ENCODE results near the gene MRO.
A peak's percentile ranks its signal among the peaks of the same experiment; 100 is the strongest.
"Not testable (repeated sequence)": the region's sequence is repeated elsewhere in the genome, so short reads cannot be mapped to it uniquely, and the experiment has no call there.

The MRO gene

DNA sequence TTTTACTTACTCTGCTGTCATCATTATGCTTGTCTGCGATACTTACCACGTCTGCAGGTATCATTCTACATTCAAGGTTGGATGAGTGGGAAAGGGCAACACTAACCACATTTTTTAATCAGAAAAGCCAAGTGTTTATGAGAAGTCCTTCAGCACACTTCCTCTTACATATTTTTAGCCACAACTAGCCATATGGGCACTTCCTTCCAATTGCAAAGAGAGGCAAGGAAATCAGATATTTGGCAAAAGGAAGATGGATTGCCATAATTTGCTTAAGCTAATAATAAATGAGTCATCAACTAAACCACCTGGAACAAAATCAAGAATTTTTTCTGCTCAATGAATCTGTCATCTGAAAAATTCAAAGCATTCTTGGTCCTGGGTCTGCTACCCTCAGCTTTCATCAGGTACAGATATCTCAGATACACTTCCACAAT is 16.7 kb upstream of the MRO start:
- Histone ChIP-seq H3K4me3 (ENCODE audit: low read depth, low read length) (no peak overlapping the region), H3K4me1 (ENCODE audit: control insufficient read depth, insufficient read depth, low read length, unreplicated experiment) (peaks cover 23% of the 10 kb centered on the region), H3K27me3 (ENCODE audit: insufficient read depth, low read length) (no peaks in the 10 kb centered on the region; the same call in 1 of the 2 replicates), H3K79me2 (ENCODE audit: control insufficient read depth, insufficient read depth, low read length, unreplicated experiment) (no peaks in the 10 kb centered on the region), H3K36me3 (ENCODE audit: insufficient read depth, low read length) (no peaks in the 10 kb centered on the region), H2AFZ (ENCODE audit: low read length, unreplicated experiment) (peak overlapping the region; percentile 64), H3K27ac (ENCODE audit: low read depth, low read length) (no peak overlapping the region)

GRCh38 chr18:50833496-50833895 is 13.7 kb upstream of the MRO start:
- not testable (repeated sequence) for H3K36me3 ChIP-seq (ENCODE audit: insufficient read depth, low read length); H2AFZ ChIP-seq (ENCODE audit: low read length, unreplicated experiment); H3K27ac ChIP-seq (ENCODE audit: low read depth, low read length); H3K27me3 ChIP-seq (ENCODE audit: insufficient read depth, low read length); H3K79me2 ChIP-seq (ENCODE audit: control insufficient read depth, insufficient read depth, low read length, unreplicated experiment); H3K4me3 ChIP-seq (ENCODE audit: low read depth, low read length)
- peaks cover 23% of the 10 kb centered on the region for H3K4me1 ChIP-seq (ENCODE audit: control insufficient read depth, insufficient read depth, low read length, unreplicated experiment)

DNA sequence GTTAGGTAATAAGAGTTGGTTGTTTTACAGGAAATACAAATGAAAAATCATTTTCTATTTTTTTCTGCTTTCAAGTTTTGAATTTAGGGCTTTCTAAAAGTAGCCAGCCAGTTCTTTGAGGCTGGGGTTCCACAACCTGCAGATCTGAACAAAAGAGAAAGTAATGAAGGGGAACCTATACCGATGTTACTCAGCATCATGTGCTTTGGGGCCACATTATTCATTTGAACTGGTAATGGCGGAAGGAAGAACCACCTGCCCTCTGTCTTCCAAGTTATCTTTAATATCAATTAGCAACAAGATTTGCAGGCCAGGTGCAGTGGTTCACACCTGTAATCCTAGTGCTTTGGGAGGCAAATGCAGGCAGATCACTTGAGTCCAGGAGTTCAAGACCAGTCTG is 12.9 kb upstream of the MRO start:
- Histone ChIP-seq H3K4me1 (ENCODE audit: control insufficient read depth, insufficient read depth, low read length, unreplicated experiment) (peaks cover 16% of the 10 kb centered on the region), H3K36me3 (ENCODE audit: insufficient read depth, low read length) (no peaks in the 10 kb centered on the region), H3K79me2 (ENCODE audit: control insufficient read depth, insufficient read depth, low read length, unreplicated experiment) (no peaks in the 10 kb centered on the region), H3K4me3 (ENCODE audit: low read depth, low read length) (no peak overlapping the region), H2AFZ (ENCODE audit: low read length, unreplicated experiment) (no peak overlapping the region), H3K27me3 (ENCODE audit: insufficient read depth, low read length) (no peaks in the 10 kb centered on the region), H3K27ac (ENCODE audit: low read depth, low read length) (no peak overlapping the region)

DNA sequence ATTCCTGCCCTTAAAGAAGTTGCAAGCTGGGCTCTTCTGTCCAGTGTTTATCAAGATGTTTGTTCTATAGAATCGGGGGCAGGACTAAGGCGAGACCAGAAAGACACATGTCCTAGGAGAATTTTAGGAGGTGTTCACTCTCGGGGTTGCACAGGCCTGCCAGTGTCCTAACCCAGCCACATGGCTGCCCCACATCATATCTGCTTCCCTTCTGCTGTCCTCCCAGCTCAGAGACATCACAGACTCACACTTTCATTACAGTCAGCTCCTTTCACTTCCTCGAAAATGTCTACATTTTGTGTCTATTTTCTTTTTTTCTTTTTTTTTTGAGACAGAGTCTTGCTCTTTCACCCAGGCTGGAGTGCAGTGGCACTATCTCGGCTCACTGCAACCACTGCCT is 10.7 kb upstream of the MRO start:
- Histone ChIP-seq H3K27me3 (ENCODE audit: insufficient read depth, low read length) (no peaks in the 10 kb centered on the region), H2AFZ (ENCODE audit: low read length, unreplicated experiment) (no peak overlapping the region), H3K36me3 (ENCODE audit: insufficient read depth, low read length) (no peaks in the 10 kb centered on the region), H3K79me2 (ENCODE audit: control insufficient read depth, insufficient read depth, low read length, unreplicated experiment) (no peaks in the 10 kb centered on the region), H3K27ac (ENCODE audit: low read depth, low read length) (no peak overlapping the region), H3K4me3 (ENCODE audit: low read depth, low read length) (no peak overlapping the region), H3K4me1 (ENCODE audit: control insufficient read depth, insufficient read depth, low read length, unreplicated experiment) (no peaks in the 10 kb centered on the region)

- H3K27ac ChIP-seq (ENCODE audit: low read depth, low read length), result no peak overlapping the region
- no peaks in the 10 kb centered on the region for H3K27me3 ChIP-seq (ENCODE audit: insufficient read depth, low read length)
- H3K36me3 ChIP-seq (ENCODE audit: insufficient read depth, low read length), result no peaks in the 10 kb centered on the region
- H2AFZ ChIP-seq (ENCODE audit: low read length, unreplicated experiment), result no peak overlapping the region
- H3K4me1 ChIP-seq (ENCODE audit: control insufficient read depth, insufficient read depth, low read length, unreplicated experiment), result no peaks in the 10 kb centered on the region
- H3K4me3 ChIP-seq (ENCODE audit: low read depth, low read length), result no peak overlapping the region
- no peaks in the 10 kb centered on the region for H3K79me2 ChIP-seq (ENCODE audit: control insufficient read depth, insufficient read depth, low read length, unreplicated experiment)
Observed at GRCh38 chr18:50829644-50830043, 9.8 kb upstream of the MRO start.

- Histone ChIP-seq H3K4me3 (ENCODE audit: low read depth, low read length) (no peak overlapping the region), H3K27me3 (ENCODE audit: insufficient read depth, low read length) (no peaks in the 10 kb centered on the region), H3K36me3 (ENCODE audit: insufficient read depth, low read length) (no peaks in the 10 kb centered on the region), H3K27ac (ENCODE audit: low read depth, low read length) (no peak overlapping the region), H2AFZ (ENCODE audit: low read length, unreplicated experiment) (no peak overlapping the region), H3K79me2 (ENCODE audit: control insufficient read depth, insufficient read depth, low read length, unreplicated experiment) (no peaks in the 10 kb centered on the region), H3K4me1 (ENCODE audit: control insufficient read depth, insufficient read depth, low read length, unreplicated experiment) (no peaks in the 10 kb centered on the region)
Observed at GRCh38 chr18:50826027-50826426, 6.2 kb upstream of the MRO start.

DNA sequence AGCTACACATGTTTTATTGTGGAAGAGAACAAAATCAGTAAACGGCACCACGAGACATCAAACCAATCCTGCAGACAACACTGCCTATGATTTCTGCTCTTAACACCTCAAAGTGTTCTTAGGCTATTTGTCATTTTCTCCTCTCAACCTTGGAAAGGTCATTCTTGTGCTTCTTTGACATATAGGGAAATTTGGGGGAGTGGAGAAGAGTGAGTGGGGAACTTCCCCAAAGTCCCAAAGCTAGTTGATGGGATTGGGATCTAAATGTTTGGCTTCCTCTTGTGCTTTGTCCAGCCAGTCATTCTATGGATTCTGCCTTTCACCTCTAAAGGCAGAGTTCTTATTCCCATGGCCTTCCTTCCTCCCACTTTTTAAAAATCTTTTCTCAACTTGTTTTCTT is 5.8 kb upstream of the MRO start:
- no peaks in the 10 kb centered on the region for H3K79me2 ChIP-seq (ENCODE audit: control insufficient read depth, insufficient read depth, low read length, unreplicated experiment)
- no peak overlapping the region for H3K4me3 ChIP-seq (ENCODE audit: low read depth, low read length)
- no peaks in the 10 kb centered on the region for H3K27me3 ChIP-seq (ENCODE audit: insufficient read depth, low read length)
- H3K36me3 ChIP-seq (ENCODE audit: insufficient read depth, low read length), result no peaks in the 10 kb centered on the region
- peaks cover 3% of the 10 kb centered on the region for H3K4me1 ChIP-seq (ENCODE audit: control insufficient read depth, insufficient read depth, low read length, unreplicated experiment)
- no peak overlapping the region for H3K27ac ChIP-seq (ENCODE audit: low read depth, low read length)
- H2AFZ ChIP-seq (ENCODE audit: low read length, unreplicated experiment), result no peak overlapping the region

- peaks cover 14% of the 10 kb centered on the region for H3K4me1 ChIP-seq (ENCODE audit: control insufficient read depth, insufficient read depth, low read length, unreplicated experiment)
- H2AFZ ChIP-seq (ENCODE audit: low read length, unreplicated experiment), result no peak overlapping the region
- H3K36me3 ChIP-seq (ENCODE audit: insufficient read depth, low read length), result no peaks in the 10 kb centered on the region
- H3K4me3 ChIP-seq (ENCODE audit: low read depth, low read length), result no peak overlapping the region
- no peaks in the 10 kb centered on the region for H3K79me2 ChIP-seq (ENCODE audit: control insufficient read depth, insufficient read depth, low read length, unreplicated experiment)
- H3K27ac ChIP-seq (ENCODE audit: low read depth, low read length), result no peak overlapping the region
- H3K27me3 ChIP-seq (ENCODE audit: insufficient read depth, low read length), result no peaks in the 10 kb centered on the region
Observed at GRCh38 chr18:50822756-50823155, 2.9 kb upstream of the MRO start.

DNA sequence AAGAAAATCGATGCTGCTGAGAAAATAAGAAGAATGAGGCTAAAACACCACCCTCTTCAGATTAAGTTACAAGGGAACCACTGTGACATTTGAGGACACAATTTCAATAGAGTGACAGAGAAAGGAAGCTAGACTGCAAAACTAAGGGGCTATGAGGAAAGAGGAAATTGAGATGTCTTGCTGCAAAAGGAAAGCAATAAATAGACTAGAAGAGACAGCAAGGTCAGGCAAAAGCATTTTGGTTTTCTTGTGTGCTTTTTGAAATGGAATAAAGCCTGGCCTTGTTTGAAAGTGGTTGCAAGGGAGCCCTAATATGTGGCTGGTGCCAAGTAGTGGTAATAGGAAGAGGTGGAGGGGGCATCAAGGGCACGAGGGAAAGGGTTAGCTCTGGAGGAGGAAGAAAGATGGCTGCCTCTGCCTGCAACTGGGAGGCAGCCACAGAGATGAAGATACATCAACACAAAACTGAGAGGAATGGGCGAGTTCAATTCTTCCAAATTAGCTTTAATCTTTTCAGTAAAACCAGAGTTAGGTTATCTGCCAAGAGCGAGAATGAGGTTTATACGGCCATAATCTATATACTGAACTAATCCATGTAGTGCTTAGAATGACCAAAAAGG is 1.2 kb upstream of the MRO start:
- Histone ChIP-seq H3K27me3 (ENCODE audit: insufficient read depth, low read length) (no peaks in the 10 kb centered on the region), H2AFZ (ENCODE audit: low read length, unreplicated experiment) (peak overlapping the region; percentile 61), H3K4me1 (ENCODE audit: control insufficient read depth, insufficient read depth, low read length, unreplicated experiment) (peaks cover 18% of the 10 kb centered on the region), H3K36me3 (ENCODE audit: insufficient read depth, low read length) (no peaks in the 10 kb centered on the region), H3K79me2 (ENCODE audit: control insufficient read depth, insufficient read depth, low read length, unreplicated experiment) (no peaks in the 10 kb centered on the region), H3K4me3 (ENCODE audit: low read depth, low read length) (no peak overlapping the region), H3K27ac (ENCODE audit: low read depth, low read length) (no peak overlapping the region)

DNA sequence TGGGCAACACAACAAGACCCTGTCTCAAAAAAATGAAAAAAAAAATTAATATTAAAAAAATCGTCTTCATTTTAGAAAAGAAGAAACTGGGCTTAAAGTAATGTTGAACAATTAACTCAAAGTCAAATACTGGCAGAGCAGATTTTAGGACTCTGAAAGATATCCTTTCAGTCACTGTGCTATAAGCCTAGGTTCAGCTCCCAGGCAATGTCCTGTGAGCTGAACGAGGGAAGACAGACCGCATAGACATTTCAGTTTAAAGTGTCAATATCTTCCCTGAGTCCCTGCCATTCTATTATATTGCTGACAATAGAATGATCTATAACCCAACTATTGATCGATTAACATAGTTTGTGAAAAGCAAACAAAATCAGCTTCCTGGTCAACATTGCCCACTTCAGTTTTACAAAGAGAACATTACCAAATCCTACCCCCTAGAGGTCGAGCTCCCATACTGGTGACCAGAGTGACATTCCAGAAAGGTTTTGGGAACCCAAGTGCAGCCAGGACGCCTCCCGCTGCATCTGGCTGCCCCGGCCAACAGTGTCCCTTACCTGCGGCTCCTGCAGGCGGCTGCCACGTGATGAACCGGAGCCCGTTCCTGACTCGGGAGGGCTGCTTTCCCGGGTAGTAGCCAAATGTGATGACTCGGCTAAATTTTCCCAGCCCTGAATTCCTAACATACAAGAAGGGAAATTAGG is 639 bp downstream of the MRO start:
- Histone ChIP-seq H3K36me3 (ENCODE audit: insufficient read depth, low read length) (no peaks in the 10 kb centered on the region), H3K79me2 (ENCODE audit: control insufficient read depth, insufficient read depth, low read length, unreplicated experiment) (no peaks in the 10 kb centered on the region), H3K27me3 (ENCODE audit: insufficient read depth, low read length) (no peaks in the 10 kb centered on the region), H3K4me1 (ENCODE audit: control insufficient read depth, insufficient read depth, low read length, unreplicated experiment) (peaks cover 18% of the 10 kb centered on the region), H3K27ac (ENCODE audit: low read depth, low read length) (no peak overlapping the region), H3K4me3 (ENCODE audit: low read depth, low read length) (peak overlapping the region; percentile 68), H2AFZ (ENCODE audit: low read length, unreplicated experiment) (peak overlapping the region; percentile 62)

DNA sequence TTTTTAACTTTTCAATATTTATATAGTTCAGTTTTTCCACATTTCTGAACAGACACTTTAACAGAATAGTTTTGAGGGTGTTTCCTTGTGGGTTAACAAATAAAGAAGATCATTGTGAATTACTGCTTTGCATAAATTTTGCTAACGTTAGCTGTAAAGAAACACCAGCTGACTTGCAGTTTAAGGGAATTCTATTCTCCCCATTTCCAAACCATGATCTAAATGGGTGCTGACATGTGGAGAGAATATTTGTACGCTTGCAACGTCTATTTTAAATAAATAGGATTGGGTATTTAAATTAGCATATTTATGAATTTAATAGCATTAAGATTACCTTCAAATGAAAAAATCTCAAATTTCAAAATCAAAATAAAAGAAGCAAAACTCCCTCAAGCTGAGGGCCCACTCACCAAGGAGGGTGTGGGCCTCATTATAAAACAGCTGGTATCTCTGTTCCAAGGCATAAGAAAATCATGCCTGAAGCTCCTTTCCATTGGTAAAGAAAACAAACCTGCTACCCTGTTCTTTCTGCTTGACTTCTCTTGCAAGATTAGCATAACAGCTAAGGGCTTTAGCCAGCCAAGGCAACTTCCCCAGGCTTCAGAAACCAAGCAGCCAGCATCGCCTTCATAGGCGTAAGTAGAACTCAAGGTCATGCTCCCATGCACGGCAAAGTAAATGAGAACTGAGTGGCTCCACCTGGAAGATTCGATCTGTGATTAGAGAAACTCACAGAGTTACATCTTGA is 3.2 kb downstream of the MRO start:
- no peaks in the 10 kb centered on the region for H3K27me3 ChIP-seq (ENCODE audit: insufficient read depth, low read length)
- peaks cover 18% of the 10 kb centered on the region for H3K4me1 ChIP-seq (ENCODE audit: control insufficient read depth, insufficient read depth, low read length, unreplicated experiment)
- no peak overlapping the region for H3K27ac ChIP-seq (ENCODE audit: low read depth, low read length)
- H3K36me3 ChIP-seq (ENCODE audit: insufficient read depth, low read length), result no peaks in the 10 kb centered on the region
- H3K4me3 ChIP-seq (ENCODE audit: low read depth, low read length), result no peak overlapping the region
- no peaks in the 10 kb centered on the region for H3K79me2 ChIP-seq (ENCODE audit: control insufficient read depth, insufficient read depth, low read length, unreplicated experiment)
- H2AFZ ChIP-seq (ENCODE audit: low read length, unreplicated experiment), result no peak overlapping the region
